Upper lobe of right lung (tissue), 1 donor: ENCODE data around the gene ESYT2. TPM values are rescaled to one million over a fixed set of nuclear protein-coding genes. Genes with fewer than 3 reads are reported as not detected.

ENCODE experiments used
- ATAC-seq: fragments of 200-7000 bp; cut with Tn5 transposase; one replicate; pipeline ENCODE4 v1.9.1; 2020; ENCODE audit warnings: mild to moderate bottlenecking, moderate library complexity
- DNase-seq: peaks from one replicate; pipeline ENCODE4 v3.0.0-alpha.2; 2020
- H3K27ac ChIP-seq: fragments of 200-600 bp; one replicate; pipeline ENCODE4 v1.8.0; 2022
- H3K27me3 ChIP-seq: fragments of 200-600 bp; one replicate; pipeline ENCODE4 v1.8.0; 2022; ENCODE audit warnings: mild to moderate bottlenecking
- H3K36me3 ChIP-seq: fragments of 200-600 bp; one replicate; pipeline ENCODE4 v1.8.0; 2022
- H3K4me1 ChIP-seq: fragments of 200-600 bp; one replicate; pipeline ENCODE4 v1.8.0; 2022
- H3K4me3 ChIP-seq: fragments of 200-600 bp; one replicate; pipeline ENCODE4 v1.8.0; 2022; ENCODE audit warnings: mild to moderate bottlenecking
- H3K9me3 ChIP-seq: fragments of 200-600 bp; one replicate; pipeline ENCODE4 v1.8.0; 2022
- CTCF ChIP-seq: fragments of 200-600 bp; IDR thresholded peaks from one replicate; pipeline ENCODE4 v1.8.0; 2022; ENCODE audit warnings: antibody characterized with exemption
- intact Hi-C: fragments of 100-400 bp; cut with DNase I; formaldehyde crosslinking; loops from one replicate; pipeline ENCODE4 v1.11.0; 2022
- total RNA-seq: library from RNA; stranded (reverse); fragmentation: NEBNext Ultra II Directional; extraction: Animal tissue kit (Norgen Biotek cat#: 25700); gene quantifications from one replicate; pipeline ENCODE4 v1.2.1, GENCODE V29; 2021
- donor health status: DM: no; HTN: yes; CAD: no; lungs with severe emphysema.

Gene ESYT2
- total RNA-seq, 1 donor from 2014 or later: 63.1 TPM

- no peaks in the 10 kb centered on the region for H3K27me3 ChIP-seq
- ATAC-seq: no peak
- intact Hi-C loops: no loop called here
- peaks cover 61% of the 10 kb centered on the region for H3K36me3 ChIP-seq
- no peak for TF ChIP-seq CTCF
- no peak overlapping the region for H3K4me3 ChIP-seq
- H3K27ac ChIP-seq: no peak overlapping the region
- no peaks in the 10 kb centered on the region for H3K9me3 ChIP-seq
- no peak for DNase-seq
- no peaks in the 10 kb centered on the region for H3K4me1 ChIP-seq
Measured at GRCh38 chr7:158754746-158755444, 74.4 kb downstream of the ESYT2 start.

GRCh38 chr7:158753900-158754299 lies 75.4 kb downstream of the ESYT2 start:
- no peak for ATAC-seq
- no peak overlapping the region for H3K27ac ChIP-seq
- peaks cover 61% of the 10 kb centered on the region for H3K36me3 ChIP-seq

GRCh38 chr7:158751751-158752150 lies 77.6 kb downstream of the ESYT2 start:
- Histone ChIP-seq H3K4me3 (no peak overlapping the region), H3K36me3 (peaks cover 64% of the 10 kb centered on the region), H3K27ac (no peak overlapping the region), H3K4me1 (no peaks in the 10 kb centered on the region), H3K9me3 (no peaks in the 10 kb centered on the region), H3K27me3 (no peaks in the 10 kb centered on the region)
- no peak for ATAC-seq
- TF ChIP-seq CTCF: no peak
- DNase-seq: no peak
- intact Hi-C loops: no loop called here

More at GRCh38 chr7:158753900-158754299, 75.4 kb downstream of the ESYT2 start:
- no peak for TF ChIP-seq CTCF
- H3K9me3 ChIP-seq: no peaks in the 10 kb centered on the region
- no peak overlapping the region for H3K4me3 ChIP-seq
- H3K27me3 ChIP-seq: no peaks in the 10 kb centered on the region
- no peaks in the 10 kb centered on the region for H3K4me1 ChIP-seq
- DNase-seq: no peak
- intact Hi-C loops: no loop called here

GRCh38 chr7:158751199-158751598 lies 78.1 kb downstream of the ESYT2 start:
- Histone ChIP-seq H3K27me3 (no peaks in the 10 kb centered on the region), H3K4me1 (no peaks in the 10 kb centered on the region), H3K4me3 (no peak overlapping the region), H3K9me3 (no peaks in the 10 kb centered on the region), H3K36me3 (peaks cover 67% of the 10 kb centered on the region), H3K27ac (no peak overlapping the region)
- intact Hi-C loops: no loop called here
- ATAC-seq: no peak
- TF ChIP-seq CTCF: no peak
- DNase-seq: no peak

GRCh38 chr7:158750702-158751101 lies 78.6 kb downstream of the ESYT2 start:
- intact Hi-C loops: no loop called here
- DNase-seq (no peak), ATAC-seq (no peak)
- no peaks in the 10 kb centered on the region for H3K27me3 ChIP-seq
- H3K27ac ChIP-seq: no peak overlapping the region
- no peak overlapping the region for H3K4me3 ChIP-seq
- H3K36me3 ChIP-seq: peaks cover 66% of the 10 kb centered on the region
- H3K4me1 ChIP-seq: no peaks in the 10 kb centered on the region
- H3K9me3 ChIP-seq: no peaks in the 10 kb centered on the region
- TF ChIP-seq CTCF: no peak

GRCh38 chr7:158749396-158749795 lies 79.9 kb downstream of the ESYT2 start:
- ATAC-seq (no peak), DNase-seq (no peak)
- intact Hi-C loops: no loop called here
- Histone ChIP-seq H3K4me3 (no peak overlapping the region), H3K27ac (no peak overlapping the region), H3K36me3 (peaks cover 74% of the 10 kb centered on the region), H3K4me1 (no peaks in the 10 kb centered on the region), H3K27me3 (no peaks in the 10 kb centered on the region), H3K9me3 (no peaks in the 10 kb centered on the region)
- no peak for TF ChIP-seq CTCF
